ENCODE results near the gene RBM41.
"Not testable (repeated sequence)": the region's sequence is repeated elsewhere in the genome, so short reads cannot be mapped to it uniquely, and the experiment has no call there.

The RBM41 gene

GRCh38 chrX:107118322-107119147, at the start of gene RBM41:
RBM41 (minus strand) TSS chrX:107118822; CDS start chrX:107118773, 49 bp downstream.
- DNase-seq, result peak; percentile 61

GRCh38 chrX:107168257-107168656, 49.6 kb upstream of the RBM41 start:
- no peak for DNase-seq

DNA sequence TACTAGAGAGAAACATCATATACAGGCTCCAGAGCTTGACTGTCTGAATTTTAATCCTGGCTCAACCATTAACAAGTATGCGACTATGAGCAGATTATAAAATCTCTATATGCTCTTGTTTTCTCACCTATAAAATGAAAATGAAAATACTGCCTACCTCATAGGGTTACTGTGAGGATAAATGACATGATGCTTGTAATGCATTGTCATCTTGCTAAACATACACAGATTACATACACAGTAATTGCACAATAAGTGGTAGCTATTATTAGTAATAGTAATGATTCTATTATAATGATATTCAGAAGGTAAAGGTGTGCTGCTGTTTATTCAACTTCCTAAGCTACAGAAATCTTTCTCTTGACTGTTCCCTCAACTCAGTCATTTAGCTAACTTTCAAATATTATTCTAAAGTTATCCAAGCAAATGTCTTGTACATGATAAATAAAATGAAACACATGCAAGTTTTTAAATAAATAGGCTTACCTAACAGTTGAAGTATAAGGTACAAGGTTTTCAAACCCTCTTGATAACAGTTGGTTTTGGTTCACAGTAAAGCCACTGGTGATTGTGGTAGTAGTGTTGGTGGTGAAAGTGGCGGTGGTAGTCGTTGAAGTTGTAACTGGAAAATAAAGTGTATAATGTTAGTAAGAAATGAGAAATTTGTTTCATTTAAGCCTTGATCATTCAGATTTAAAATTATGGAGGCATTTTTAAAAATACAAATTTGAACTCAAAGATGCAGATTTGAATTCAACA, 48.7 kb upstream of the RBM41 start:
- no peak for DNase-seq

- not testable (repeated sequence) for DNase-seq
Measured at GRCh38 chrX:107157618-107158017, 39.0 kb upstream of the RBM41 start.

DNA sequence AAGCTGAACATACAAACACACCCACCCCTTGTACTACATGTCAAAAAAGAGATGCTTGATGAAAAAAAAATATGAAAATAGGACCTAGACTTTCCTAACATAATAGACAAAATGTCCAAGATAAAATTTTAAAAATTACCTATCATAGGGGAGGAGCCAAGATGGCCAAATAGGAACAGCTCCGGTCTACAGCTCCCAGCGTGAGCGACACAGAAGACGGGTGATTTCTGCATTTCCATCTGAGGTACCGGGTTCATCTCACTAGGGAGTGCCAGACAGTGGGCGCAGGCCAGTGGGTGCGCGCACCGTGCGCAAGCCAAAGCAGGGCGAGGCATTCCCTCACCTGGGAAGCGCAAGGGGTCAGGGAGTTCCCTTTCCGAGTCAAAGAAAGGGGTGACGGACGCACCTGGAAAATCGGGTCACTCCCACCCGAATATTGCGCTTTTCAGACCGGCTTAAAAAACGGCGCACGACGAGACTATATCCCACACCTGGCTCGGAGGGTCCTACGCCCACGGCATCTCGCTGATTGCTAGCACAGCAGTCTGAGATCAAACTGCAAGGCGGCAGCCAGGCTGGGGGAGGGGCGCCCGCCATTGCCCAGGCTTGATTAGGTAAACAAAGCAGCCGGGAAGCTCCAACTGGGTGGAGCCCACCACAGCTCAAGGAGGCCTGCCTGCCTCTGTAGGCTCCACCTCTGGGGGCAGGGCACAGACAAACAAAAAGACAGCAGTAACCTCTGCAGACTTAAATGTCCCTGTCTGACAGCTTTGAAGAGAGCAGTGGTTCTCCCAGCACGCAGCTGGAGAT, 37.2 kb upstream of the RBM41 start:
- not testable (repeated sequence) for DNase-seq

DNA sequence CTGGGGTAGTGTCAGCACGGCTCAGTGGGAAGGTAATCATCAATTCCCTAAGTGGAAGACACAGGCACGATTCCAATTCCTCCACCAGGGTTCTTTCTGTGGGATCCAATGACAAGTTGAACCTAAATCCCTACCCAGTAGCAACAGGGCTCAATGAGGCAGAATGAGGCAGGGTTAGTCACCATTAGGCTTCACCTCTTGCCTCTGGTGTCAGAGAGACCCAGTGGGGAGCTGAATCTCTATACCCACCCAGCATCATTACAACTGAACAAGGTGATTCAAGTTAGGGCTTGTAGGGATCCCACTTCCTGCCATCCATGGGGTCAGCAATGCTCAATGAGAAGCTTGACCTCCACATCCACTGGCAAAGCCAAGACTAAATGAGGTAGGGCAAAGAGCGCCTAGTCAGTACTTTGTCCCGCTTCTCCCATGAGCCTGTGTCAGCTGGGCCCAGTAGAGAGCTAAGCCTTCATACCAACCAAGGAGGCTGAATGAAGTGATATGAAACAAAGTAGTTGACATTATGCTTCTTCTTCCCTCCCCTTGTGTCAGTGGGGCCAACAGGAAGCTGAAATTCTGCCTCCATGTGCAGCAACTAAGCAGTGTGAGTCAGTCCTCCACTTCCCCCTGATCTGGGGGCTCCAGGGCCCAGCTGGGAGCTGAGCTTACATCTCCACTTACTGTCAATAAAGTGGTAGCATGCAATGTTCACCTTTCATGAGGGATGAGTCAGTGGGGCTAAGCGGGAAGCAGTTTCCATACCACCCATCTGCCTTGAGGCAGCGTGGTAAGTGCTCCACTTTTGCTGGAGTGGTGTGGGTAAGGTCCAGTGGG, 36.4 kb upstream of the RBM41 start:
- no peak for DNase-seq

- no peak for DNase-seq
Measured at GRCh38 chrX:107153005-107153404, 34.4 kb upstream of the RBM41 start.

GRCh38 chrX:107146670-107147069, 28.0 kb upstream of the RBM41 start:
- DNase-seq, result peak; percentile 9

GRCh38 chrX:107135965-107136307, 17.3 kb upstream of the RBM41 start:
- no peak for DNase-seq

DNA sequence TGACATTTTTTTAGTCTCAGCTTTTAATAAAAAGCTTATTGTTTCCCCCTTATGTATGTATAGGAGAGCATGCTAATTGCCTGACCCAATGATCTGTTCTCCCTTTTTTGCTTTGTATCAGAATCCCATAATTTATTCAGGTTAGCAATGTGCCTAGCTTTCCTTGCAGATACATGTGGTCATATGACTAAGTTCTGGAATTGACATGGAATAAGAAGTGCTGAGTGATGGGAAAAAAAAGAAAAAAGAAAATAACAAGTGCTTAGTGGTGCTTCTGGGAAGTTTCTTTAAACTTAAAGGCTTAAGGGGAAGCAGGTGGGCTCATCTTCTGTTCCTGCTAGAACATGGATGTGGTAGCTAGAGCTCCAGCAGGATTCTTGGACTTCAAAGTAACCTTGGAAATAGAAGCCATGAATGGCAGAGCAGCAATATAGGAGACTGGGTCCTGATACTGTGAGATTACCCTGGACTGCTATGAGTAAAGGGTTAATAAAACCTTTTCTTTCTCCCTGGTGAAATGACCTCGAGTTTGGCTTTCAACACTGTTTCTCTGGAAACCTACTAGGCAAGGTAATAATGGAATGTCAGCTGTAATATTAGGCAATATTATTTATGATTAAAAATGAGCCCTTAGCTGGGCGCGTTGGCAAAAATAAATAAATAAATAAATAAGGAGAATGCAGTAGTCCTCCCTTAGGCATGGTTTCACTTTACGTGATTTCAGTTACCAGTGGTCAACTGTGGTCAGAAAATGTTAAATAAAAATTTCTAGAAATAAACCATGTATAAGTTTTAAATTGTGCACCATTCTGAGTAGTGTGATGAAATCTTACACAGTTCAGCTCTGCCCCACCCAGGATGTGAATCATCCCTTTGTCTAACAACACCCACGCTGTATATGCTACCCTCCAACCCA, 16.7 kb upstream of the RBM41 start:
- DNase-seq, result peak; percentile 41

DNA sequence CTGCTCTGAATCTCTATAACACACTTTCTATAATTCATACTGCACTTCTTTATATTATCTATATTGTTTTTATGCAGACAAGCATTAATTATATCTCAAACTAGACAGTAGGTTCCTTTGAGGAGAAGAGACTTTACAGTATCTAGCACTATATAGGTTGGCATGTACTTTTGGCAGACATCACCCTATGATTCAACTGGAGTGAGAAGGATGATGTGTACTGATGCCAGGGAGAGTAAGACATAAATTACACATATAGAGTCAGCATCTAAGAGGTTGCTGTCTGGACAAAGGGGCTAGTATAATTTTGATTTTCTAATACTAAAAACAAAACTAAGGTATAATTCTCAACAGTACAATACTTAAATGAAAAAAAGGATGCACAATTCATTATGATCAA, 5.1 kb upstream of the RBM41 start:
- no peak for DNase-seq

GRCh38 chrX:107119283-107119682, 661 bp upstream of the RBM41 start:
- DNase-seq, result no peak

DNA sequence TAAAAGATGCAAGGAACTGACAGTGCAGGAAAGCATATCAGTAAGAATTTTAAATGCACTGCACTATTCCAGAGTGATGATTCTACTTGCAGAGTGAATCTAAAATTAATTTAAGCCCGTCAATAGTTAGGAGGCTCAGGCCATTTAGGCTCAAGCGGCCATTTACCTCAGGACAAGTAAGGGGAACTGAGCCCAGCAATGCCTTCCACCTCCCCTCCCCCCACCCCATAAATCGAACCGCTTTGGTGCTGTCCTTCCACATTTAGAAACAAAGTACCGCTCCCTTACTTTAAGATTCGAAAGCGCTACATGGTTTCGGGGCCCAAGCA, 665 bp downstream of the RBM41 start:
- DNase-seq, result no peak

DNA sequence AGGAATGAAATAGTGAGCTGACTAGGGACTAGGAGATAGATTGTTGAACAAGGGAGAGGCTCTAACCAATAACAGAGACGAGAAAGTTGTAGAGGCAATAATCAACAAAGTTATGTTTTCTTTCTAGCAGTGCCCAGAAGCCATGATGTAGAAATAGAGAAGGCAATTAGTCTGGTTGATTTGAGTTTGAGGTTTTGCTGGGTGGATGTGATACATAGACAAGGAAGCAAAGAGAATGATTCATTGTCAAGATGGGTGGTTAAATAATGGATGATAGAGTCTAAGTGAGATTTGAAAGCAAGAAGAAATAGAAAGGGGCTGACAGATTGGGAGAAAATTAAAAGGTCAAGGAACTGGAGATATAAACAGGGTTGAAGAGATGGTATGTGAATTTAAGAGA, 11.2 kb downstream of the RBM41 start:
- DNase-seq, result no peak

DNA sequence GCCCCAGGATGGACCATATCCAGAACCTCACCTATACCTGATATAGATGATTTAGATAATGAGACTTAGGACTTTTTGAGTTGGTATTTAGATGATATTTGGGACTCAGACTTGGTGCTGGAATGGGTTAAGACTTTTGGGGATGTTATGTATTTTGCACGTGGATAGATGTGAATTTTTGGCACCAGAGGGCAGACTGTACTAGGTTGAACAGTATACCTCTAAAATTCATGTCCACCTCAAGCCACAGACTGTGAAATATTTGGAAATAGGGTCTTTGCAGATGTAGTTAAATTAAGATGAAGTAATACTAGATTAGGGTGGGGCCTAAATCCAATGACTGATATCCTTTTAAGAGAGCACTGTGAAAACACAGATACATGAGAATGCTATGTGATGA, 15.6 kb downstream of the RBM41 start:
- DNase-seq, result no peak

- no peak for DNase-seq
Measured at GRCh38 chrX:107076158-107076557, 42.5 kb downstream of the RBM41 start.

- DNase-seq, result not testable (repeated sequence)
Measured at GRCh38 chrX:107057731-107058130, 60.9 kb downstream of the RBM41 start.

- no peak for DNase-seq
Measured at GRCh38 chrX:107054978-107055377, 63.6 kb downstream of the RBM41 start.

GRCh38 chrX:107050195-107050709, 68.4 kb downstream of the RBM41 start:
- no peak for DNase-seq

GRCh38 chrX:107047622-107048021, 71.0 kb downstream of the RBM41 start:
- DNase-seq, result no peak

DNA sequence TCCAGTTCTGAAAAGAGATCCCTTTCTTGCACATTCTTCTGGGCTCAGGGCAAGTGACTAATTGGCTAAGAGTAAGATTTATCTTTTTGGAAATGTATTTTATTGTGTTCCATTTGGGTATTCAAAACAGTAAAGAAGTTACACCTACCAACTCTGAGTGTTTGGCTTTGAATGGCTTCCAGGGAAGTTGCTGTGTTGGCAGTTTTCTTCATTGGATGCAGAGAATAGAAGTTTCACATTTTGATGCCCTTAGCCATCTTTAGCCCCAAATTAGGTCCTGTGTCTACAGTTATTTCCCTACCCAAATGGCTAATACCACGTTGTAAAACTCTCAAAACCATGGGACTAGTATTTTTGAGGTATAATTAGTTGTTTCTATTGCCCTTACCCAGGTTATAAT, 88.9 kb downstream of the RBM41 start:
- no peak for DNase-seq
